Measurements from ENCODE around the gene GZMM. TPM values are rescaled to one million over a fixed set of nuclear protein-coding genes. Genes with fewer than 3 reads are reported as not detected.

The GZMM gene
- total and polyA plus RNA-seq, 2 experiments from 2014 or later = 0.29 TPM; not detected in 1

GRCh38 chr19:572140-572742, 28.4 kb downstream of the GZMM start, which contains the start of gene BSG:
Gene BSG, plus strand, starts transcription at chr19:572596. Its CDS starts 39 bp downstream, at chr19:572635.
- Mint-ChIP-seq H3K4me3 (peak within 1 kb of the TSS; percentile 90), H3K36me3 (ENCODE audit: low read depth) (peaks cover 37% of the 10 kb centered on the region), H3K9me3 (peaks cover 16% of the 10 kb centered on the region), H3K27me3 (ENCODE audit: insufficient read depth, low read depth, poor library complexity) (peaks cover 42% of the 10 kb centered on the region), H3K27ac (peak within 1 kb of the TSS; percentile 99), H3K4me1 (peaks cover 29% of the 10 kb centered on the region)
- no peaks in the 10 kb centered on the region for H3K9me2 ChIP-seq (ENCODE audit: insufficient read depth)
- peak within 1 kb of the TSS; percentile 96 for H3K4me3 ChIP-seq
- no peaks in the 10 kb centered on the region for H3K27me3 ChIP-seq (ENCODE audit: insufficient read depth)
- H3K36me3 ChIP-seq (ENCODE audit: insufficient read depth) = no peaks in the 10 kb centered on the region
- DNase-seq (ENCODE audit: low spot score) = peak; percentile 99
- peak within 1 kb of the TSS; percentile 100 for H3K4me2 ChIP-seq
- TF ChIP-seq CTCF (conservative IDR thresholded peaks at IDR 0.05; ENCODE audit: low read depth in 2 of 2) (no peak), CREB1 (CRISPR knock-in tag; IDR thresholded peaks at IDR 0.05; ENCODE audit: low read depth) (peak; percentile 64; the same call in 1 of the 2 replicates), POLR2AphosphoS5 (IDR thresholded peaks at IDR 0.05; ENCODE audit: low read depth) (peak; percentile 96)
- H3K4me1 ChIP-seq (ENCODE audit: insufficient read depth) = peaks cover 18% of the 10 kb centered on the region
- peak; percentile 59 for ATAC-seq
- peaks cover 48% of the 10 kb centered on the region for H3K79me2 ChIP-seq (replicated peaks; ENCODE audit: insufficient read depth)
- peaks cover 33% of the 10 kb centered on the region for H4K20me1 ChIP-seq (replicated peaks; ENCODE audit: insufficient read depth)
- H2AFZ ChIP-seq = peak within 1 kb of the TSS; percentile 14; the same call in 1 of the 2 replicates
- peaks cover 15% of the 10 kb centered on the region for H3F3A ChIP-seq (replicated peaks; ENCODE audit: low read depth)
- peak within 1 kb of the TSS; percentile 97 for H3K27ac ChIP-seq (ENCODE audit: low read depth)

DNA sequence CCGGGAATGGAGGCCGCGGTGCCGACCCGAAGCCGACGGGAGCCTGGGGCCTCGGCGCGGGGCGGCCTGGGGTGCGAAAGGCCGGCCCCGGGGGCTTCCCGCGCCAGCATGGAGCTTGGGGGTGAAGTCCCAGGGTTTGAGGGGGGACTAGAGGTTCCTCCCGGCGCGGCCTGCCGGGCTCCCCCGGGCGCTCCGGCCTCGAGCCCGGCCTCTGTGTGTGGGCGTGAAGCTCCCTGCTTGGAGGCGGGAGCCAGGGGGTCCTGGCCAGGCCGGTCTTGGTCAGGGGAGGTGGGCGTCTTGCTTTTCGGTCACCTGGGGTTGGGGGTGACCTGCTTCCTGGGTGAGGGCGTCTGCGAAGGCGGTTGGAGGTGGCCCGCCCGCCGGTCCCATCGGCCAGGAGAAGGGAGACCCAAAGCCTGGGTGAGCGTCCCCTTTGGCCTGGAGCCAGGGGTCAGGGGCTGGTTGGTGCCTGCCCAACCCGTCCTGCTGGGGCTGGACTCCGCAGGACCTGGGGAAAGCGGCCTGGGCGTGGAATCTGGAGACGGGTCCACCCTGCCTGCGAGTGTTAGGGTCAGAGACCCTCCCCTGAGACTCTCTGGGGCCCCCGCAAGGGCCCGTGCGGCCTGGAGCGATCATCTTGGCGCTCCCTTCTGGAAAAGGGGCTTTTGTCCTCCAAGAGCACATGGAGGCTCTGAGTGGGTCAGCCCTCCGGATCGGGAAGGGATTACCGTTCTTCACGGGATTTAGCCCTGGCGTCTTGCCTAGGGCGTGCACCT, 29.1 kb downstream of the GZMM start:
- Mint-ChIP-seq H3K36me3 (ENCODE audit: low read depth) (peaks cover 30% of the 10 kb centered on the region), H3K27ac (peak overlapping the region; percentile 82), H3K9me3 (peaks cover 16% of the 10 kb centered on the region), H3K27me3 (ENCODE audit: insufficient read depth, low read depth, poor library complexity) (peaks cover 42% of the 10 kb centered on the region), H3K4me1 (peaks cover 29% of the 10 kb centered on the region), H3K4me3 (peak overlapping the region; percentile 90)
- Histone ChIP-seq H3K4me3 (peak overlapping the region; percentile 96), H3K9me2 (ENCODE audit: insufficient read depth) (no peaks in the 10 kb centered on the region), H4K20me1 (replicated peaks; ENCODE audit: insufficient read depth) (peaks cover 39% of the 10 kb centered on the region), H3K27me3 (ENCODE audit: insufficient read depth) (no peaks in the 10 kb centered on the region), H3F3A (replicated peaks; ENCODE audit: low read depth) (peaks cover 15% of the 10 kb centered on the region), H2AFZ (no peak overlapping the region), H3K4me2 (peak overlapping the region; percentile 100), H3K4me1 (ENCODE audit: insufficient read depth) (peaks cover 18% of the 10 kb centered on the region), H3K79me2 (replicated peaks; ENCODE audit: insufficient read depth) (peaks cover 55% of the 10 kb centered on the region), H3K27ac (ENCODE audit: low read depth) (peak overlapping the region; percentile 45; the same call in 1 of the 2 replicates), H3K36me3 (ENCODE audit: insufficient read depth) (no peaks in the 10 kb centered on the region)
- ATAC-seq (peak; percentile 17), DNase-seq (ENCODE audit: low spot score) (peak; percentile 59)
- TF ChIP-seq ZNF114 (CRISPR knock-in tag; IDR thresholded peaks at IDR 0.05) = no peak
- TF ChIP-seq EZH2 (IDR thresholded peaks at IDR 0.05; ENCODE audit: low read depth, unreplicated experiment) = no peak
- TF ChIP-seq, protein P1, sequence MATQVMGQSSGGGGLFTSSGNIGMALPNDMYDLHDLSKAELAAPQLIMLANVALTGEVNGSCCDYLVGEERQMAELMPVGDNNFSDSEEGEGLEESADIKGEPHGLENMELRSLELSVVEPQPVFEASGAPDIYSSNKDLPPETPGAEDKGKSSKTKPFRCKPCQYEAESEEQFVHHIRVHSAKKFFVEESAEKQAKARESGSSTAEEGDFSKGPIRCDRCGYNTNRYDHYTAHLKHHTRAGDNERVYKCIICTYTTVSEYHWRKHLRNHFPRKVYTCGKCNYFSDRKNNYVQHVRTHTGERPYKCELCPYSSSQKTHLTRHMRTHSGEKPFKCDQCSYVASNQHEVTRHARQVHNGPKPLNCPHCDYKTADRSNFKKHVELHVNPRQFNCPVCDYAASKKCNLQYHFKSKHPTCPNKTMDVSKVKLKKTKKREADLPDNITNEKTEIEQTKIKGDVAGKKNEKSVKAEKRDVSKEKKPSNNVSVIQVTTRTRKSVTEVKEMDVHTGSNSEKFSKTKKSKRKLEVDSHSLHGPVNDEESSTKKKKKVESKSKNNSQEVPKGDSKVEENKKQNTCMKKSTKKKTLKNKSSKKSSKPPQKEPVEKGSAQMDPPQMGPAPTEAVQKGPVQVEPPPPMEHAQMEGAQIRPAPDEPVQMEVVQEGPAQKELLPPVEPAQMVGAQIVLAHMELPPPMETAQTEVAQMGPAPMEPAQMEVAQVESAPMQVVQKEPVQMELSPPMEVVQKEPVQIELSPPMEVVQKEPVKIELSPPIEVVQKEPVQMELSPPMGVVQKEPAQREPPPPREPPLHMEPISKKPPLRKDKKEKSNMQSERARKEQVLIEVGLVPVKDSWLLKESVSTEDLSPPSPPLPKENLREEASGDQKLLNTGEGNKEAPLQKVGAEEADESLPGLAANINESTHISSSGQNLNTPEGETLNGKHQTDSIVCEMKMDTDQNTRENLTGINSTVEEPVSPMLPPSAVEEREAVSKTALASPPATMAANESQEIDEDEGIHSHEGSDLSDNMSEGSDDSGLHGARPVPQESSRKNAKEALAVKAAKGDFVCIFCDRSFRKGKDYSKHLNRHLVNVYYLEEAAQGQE (IDR thresholded peaks at IDR 0.05; ENCODE audit: unreplicated experiment) = no peak
- TF ChIP-seq EZH2phosphoT487 (IDR thresholded peaks at IDR 0.05; ENCODE audit: unreplicated experiment) = no peak
- no peak for TF ChIP-seq POLR2AphosphoS5 (IDR thresholded peaks at IDR 0.05; ENCODE audit: low read depth)
- no peak for TF ChIP-seq STAT1 (IDR thresholded peaks at IDR 0.05; ENCODE audit: unreplicated experiment)
- no peak for TF ChIP-seq CREB1 (CRISPR knock-in tag; IDR thresholded peaks at IDR 0.05; ENCODE audit: low read depth)
- TF ChIP-seq NANOG (IDR thresholded peaks at IDR 0.05; ENCODE audit: borderline replicate concordance) = no peak
- TF ChIP-seq JUNB (IDR thresholded peaks at IDR 0.05; ENCODE audit: unreplicated experiment) = no peak
- TF ChIP-seq CTCF (conservative IDR thresholded peaks at IDR 0.05; ENCODE audit: low read depth in 2 of 2) = no peak
- no peak for TF ChIP-seq ZNF331 (CRISPR knock-in tag; IDR thresholded peaks at IDR 0.05; ENCODE audit: low read depth)
- TF ChIP-seq ETS1 (IDR thresholded peaks at IDR 0.05) = no peak

Data from GM23338 (cell line).